Neural cell (in vitro differentiated cells): ENCODE data around the gene C19orf73. TPM values are rescaled to one million over a fixed set of nuclear protein-coding genes. Genes with fewer than 3 reads are reported as not detected.

Source experiments
- H2AFZ ChIP-seq: fragments of 200-600, 300-800 bp; sonication (generic), shearing (Covaris generic); 2 replicates; pipeline ENCODE4 v1.6.0; 2014; ENCODE audit warnings: low read depth, mild to moderate bottlenecking, antibody characterized with exemption, low read length, moderate library complexity
- H3F3A ChIP-seq: fragments of 200-600 bp; shearing (Covaris generic); 2 replicates; pipeline ENCODE4 v1.6.1; 2016; ENCODE audit warnings: mild to moderate bottlenecking, moderate library complexity, mixed read lengths, antibody characterized with exemption, low read length; ENCODE audit not compliant: insufficient read depth, poor library complexity, severe bottlenecking
- H3K27ac ChIP-seq: fragments of 200-600, 300-800 bp; sonication (generic), shearing (Covaris generic); 2 replicates; pipeline ENCODE4 v1.5.1; 2014; ENCODE audit warnings: mild to moderate bottlenecking, low read length, moderate library complexity
- H3K27me3 ChIP-seq: fragments of 300-800, 200-600 bp; sonication (generic), shearing (Covaris generic); 2 replicates; pipeline ENCODE4 v1.6.0; 2014; ENCODE audit warnings: mild to moderate bottlenecking, low read depth, low read length, moderate library complexity; ENCODE audit not compliant: insufficient read depth
- H3K36me3 ChIP-seq: fragments of 300-800, 200-600 bp; sonication (generic), shearing (Covaris generic); 2 replicates; pipeline ENCODE4 v1.5.1; 2014; ENCODE audit warnings: mild to moderate bottlenecking, antibody characterized with exemption, low read length, moderate library complexity; ENCODE audit not compliant: insufficient read depth
- H3K4me2 ChIP-seq: fragments of 300-800, 200-600 bp; sonication (generic), shearing (Covaris generic); 2 replicates; pipeline ENCODE4 v1.6.0; 2014; ENCODE audit warnings: mild to moderate bottlenecking, low read length
- H3K4me3 ChIP-seq: fragments of 300-800, 200-600 bp; sonication (generic), shearing (Covaris generic); 2 replicates; pipeline ENCODE4 v1.5.1; 2014; ENCODE audit warnings: mild to moderate bottlenecking, low read length, moderate library complexity
- H3K79me2 ChIP-seq: fragments of 200-600 bp; shearing (Covaris generic); replicated peaks from 2 replicates; pipeline ENCODE4 v1.6.0; 2014; ENCODE audit warnings: mild to moderate bottlenecking, low read length, moderate library complexity; ENCODE audit not compliant: insufficient read depth
- H3K9ac ChIP-seq: fragments of 300-800, 200-600 bp; sonication (generic), shearing (Covaris generic); 2 replicates; pipeline ENCODE4 v1.6.1; 2016; ENCODE audit warnings: mild to moderate bottlenecking, low read length, mixed read lengths
- H3K9me2 ChIP-seq: fragments of 200-600 bp; shearing (Covaris generic); 2 replicates; pipeline ENCODE4 v1.6.1; 2016; ENCODE audit warnings: mild to moderate bottlenecking, low read length, mixed read lengths; ENCODE audit not compliant: insufficient read depth
- H3K9me3 ChIP-seq: fragments of 200-600, 300-800 bp; sonication (generic), shearing (Covaris generic); 2 replicates; pipeline ENCODE4 v1.6.1; 2016; ENCODE audit warnings: mild to moderate bottlenecking, mixed run types, low read length, moderate library complexity, mixed read lengths
- H4K20me1 ChIP-seq: fragments of 200-600 bp; shearing (Covaris generic); 2 replicates; pipeline ENCODE4 v1.6.1; 2016; ENCODE audit warnings: mild to moderate bottlenecking, mixed run types; ENCODE audit not compliant: insufficient read depth
- CTCF ChIP-seq: fragments of 450-650 bp; IDR thresholded peaks from 2 replicates; pipeline ENCODE4 v1.5.1; 2014; ENCODE audit warnings: antibody characterized with exemption, mild to moderate bottlenecking, moderate library complexity; ENCODE audit not compliant: poor library complexity, severe bottlenecking
- EP300 ChIP-seq: fragments of 450-650 bp; conservative IDR thresholded peaks from 2 replicates; pipeline ENCODE4 v1.6.1; 2014; ENCODE audit warnings: antibody characterized with exemption, mild to moderate bottlenecking, moderate library complexity; ENCODE audit not compliant: poor library complexity, severe bottlenecking
- EZH2 ChIP-seq: fragments of 200-600, 300-800 bp; shearing (Covaris generic), sonication (generic); IDR thresholded peaks from 2 replicates; pipeline ENCODE4 v1.6.1; 2014; ENCODE audit warnings: antibody characterized with exemption, low read length, borderline replicate concordance, mild to moderate bottlenecking; ENCODE audit not compliant: insufficient read depth, poor library complexity, severe bottlenecking
- MXI1 ChIP-seq: fragments of 450-650 bp; conservative IDR thresholded peaks from 2 replicates; pipeline ENCODE4 v1.6.1; 2014; ENCODE audit warnings: antibody characterized with exemption, mild to moderate bottlenecking; ENCODE audit not compliant: poor library complexity, severe bottlenecking
- POLR2AphosphoS5 ChIP-seq: IDR thresholded peaks from 2 replicates; pipeline ENCODE4 v1.6.1; 2012
- RAD21 ChIP-seq: fragments of 450-650 bp; conservative IDR thresholded peaks from 2 replicates; pipeline ENCODE4 v1.6.1; 2014; ENCODE audit warnings: antibody characterized with exemption, mild to moderate bottlenecking, moderate library complexity
- REST ChIP-seq: IDR thresholded peaks from 2 replicates; pipeline ENCODE4 v1.6.1; 2012; ENCODE audit warnings: borderline replicate concordance
- SMC3 ChIP-seq: fragments of 450-650 bp; conservative IDR thresholded peaks from 2 replicates; pipeline ENCODE4 v1.6.1; 2014; ENCODE audit warnings: antibody characterized with exemption, mild to moderate bottlenecking, moderate library complexity; ENCODE audit not compliant: poor library complexity
- TAF1 ChIP-seq: IDR thresholded peaks from 2 replicates; pipeline ENCODE4 v1.6.1; 2012; ENCODE audit warnings: low read depth
- polyA plus RNA-seq: library from polyadenylated mRNA; depleted of rRNA; stranded (reverse); fragments of >200 nt; gene quantifications from 2 replicates; pipeline ENCODE4 v1.2.3, GENCODE V29; 2014

C19orf73 gene
- polyA plus RNA-seq, 1 donor from 2014 or later: 8.4 TPM

- Histone ChIP-seq H3K4me3 (no peak overlapping the region), H3K27me3 (no peaks in the 10 kb centered on the region), H3K9me3 (no peaks in the 10 kb centered on the region), H3K36me3 (no peaks in the 10 kb centered on the region), H3K9ac (no peak overlapping the region), H2AFZ (no peak overlapping the region), H3F3A (no peaks in the 10 kb centered on the region), H3K9me2 (no peaks in the 10 kb centered on the region), H3K79me2 (no peaks in the 10 kb centered on the region), H3K27ac (no peak overlapping the region), H4K20me1 (no peaks in the 10 kb centered on the region), H3K4me2 (no peak overlapping the region)
- TF ChIP-seq TAF1 (no peak), MXI1 (no peak), REST (no peak), CTCF (no peak), EZH2 (no peak), RAD21 (no peak), SMC3 (no peak), EP300 (no peak)
Measured at GRCh38 chr19:49101160-49101559, 17.8 kb downstream of the C19orf73 start.

- Histone ChIP-seq H3K79me2 (no peaks in the 10 kb centered on the region), H3K9me2 (no peaks in the 10 kb centered on the region), H3K27ac (no peak overlapping the region), H2AFZ (no peak overlapping the region), H3K36me3 (no peaks in the 10 kb centered on the region), H3K27me3 (no peaks in the 10 kb centered on the region), H3K4me2 (no peak overlapping the region), H3K9me3 (no peaks in the 10 kb centered on the region), H3K9ac (no peak overlapping the region), H3F3A (no peaks in the 10 kb centered on the region), H3K4me3 (no peak overlapping the region), H4K20me1 (peaks cover 4% of the 10 kb centered on the region)
- TF ChIP-seq POLR2AphosphoS5: no peak
- TF ChIP-seq RAD21: no peak
- TF ChIP-seq EP300: no peak
- no peak for TF ChIP-seq MXI1
- no peak for TF ChIP-seq REST
- TF ChIP-seq EZH2: no peak
- TF ChIP-seq SMC3: no peak
- TF ChIP-seq CTCF: no peak
Measured at GRCh38 chr19:49098795-49099194, 20.1 kb downstream of the C19orf73 start.
